M059J (cell line): ENCODE measurements around the gene CDR2. TPM values are rescaled to one million over a fixed set of nuclear protein-coding genes. Genes with fewer than 3 reads are reported as not detected.

Source experiments
- DNase-seq: peaks from one replicate; pipeline ENCODE4 v3.0.0-alpha.2; 2012; ENCODE audit warnings: low read depth
- total RNA-seq: library from RNA; depleted of rRNA; stranded (reverse); fragments of >200 nt; shearing (Covaris generic); gene quantifications from 2 replicates; pipeline ENCODE4 v1.2.3, GENCODE V29; 2014

The CDR2 gene
- total RNA-seq, 1 experiment from 2014 or later: 51.1 TPM

- DNase-seq: no peak
Measured at GRCh38 chr16:22324787-22325597, 49.4 kb downstream of the CDR2 start.

- no peak for DNase-seq
Measured at GRCh38 chr16:22323959-22324786, 50.2 kb downstream of the CDR2 start.

- DNase-seq: no peak
Measured at GRCh38 chr16:22323173-22323958, 51.1 kb downstream of the CDR2 start.

GRCh38 chr16:22322741-22323140 is 51.7 kb downstream of the CDR2 start:
- no peak for DNase-seq

- no peak for DNase-seq
Measured at GRCh38 chr16:22322021-22322471, 52.4 kb downstream of the CDR2 start.

- DNase-seq: peak; percentile 61
Measured at GRCh38 chr16:22321340-22322001, 52.9 kb downstream of the CDR2 start.

GRCh38 chr16:22320572-22321339 is 53.7 kb downstream of the CDR2 start:
- no peak for DNase-seq

GRCh38 chr16:22318690-22319358 is 55.6 kb downstream of the CDR2 start:
- DNase-seq: peak; percentile 28

GRCh38 chr16:22317625-22318024 is 56.8 kb downstream of the CDR2 start:
- no peak for DNase-seq

- DNase-seq: no peak
Measured at GRCh38 chr16:22317001-22317530, 57.4 kb downstream of the CDR2 start.

- no peak for DNase-seq
Measured at GRCh38 chr16:22316411-22316811, 58.0 kb downstream of the CDR2 start.

GRCh38 chr16:22315979-22316378 is 58.4 kb downstream of the CDR2 start:
- DNase-seq: no peak

- DNase-seq: no peak
Measured at GRCh38 chr16:22314661-22315626, 59.5 kb downstream of the CDR2 start.

GRCh38 chr16:22313876-22314470 is 60.4 kb downstream of the CDR2 start:
- DNase-seq: no peak

GRCh38 chr16:22312897-22313781 is 61.3 kb downstream of the CDR2 start:
- no peak for DNase-seq

- no peak for DNase-seq
Measured at GRCh38 chr16:22311520-22311919, 62.9 kb downstream of the CDR2 start.

- no peak for DNase-seq
Measured at GRCh38 chr16:22308824-22309520, 65.4 kb downstream of the CDR2 start.
